Measurements from ENCODE around the gene MINDY4B.
"Not testable (repeated sequence)": the region's sequence is repeated elsewhere in the genome, so short reads cannot be mapped to it uniquely, and the experiment has no call there.

Gene MINDY4B

DNA sequence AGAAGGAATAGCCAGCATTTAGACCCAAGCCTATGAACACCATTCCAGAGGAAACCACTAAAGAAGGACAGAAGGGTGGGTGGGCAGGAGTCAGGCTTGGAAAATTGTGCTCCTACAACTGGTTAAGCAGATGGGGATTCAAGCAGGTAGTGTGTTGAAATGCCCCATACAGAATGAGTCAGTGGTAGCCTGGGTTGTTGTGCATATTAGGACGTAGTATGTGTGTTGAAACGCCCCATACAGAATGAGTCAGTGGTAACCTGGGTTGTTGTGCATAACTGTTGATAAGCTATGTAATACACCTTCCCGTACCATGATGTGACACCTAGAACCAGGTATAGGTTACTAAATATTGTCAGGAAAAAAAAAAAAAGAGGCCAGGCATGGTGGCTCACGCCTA is 34.0 kb downstream of the MINDY4B start:
- ChIA-PET CTCF (no interaction called here), POLR2A (ENCODE audit: low non-redundant PET) (interaction anchor here (0.5 kb wide), 1 partner anchor 1434 kb away, joined by 3 read pairs; no protein-coding TSS in a partner anchor)
- TF ChIP-seq, protein P1, sequence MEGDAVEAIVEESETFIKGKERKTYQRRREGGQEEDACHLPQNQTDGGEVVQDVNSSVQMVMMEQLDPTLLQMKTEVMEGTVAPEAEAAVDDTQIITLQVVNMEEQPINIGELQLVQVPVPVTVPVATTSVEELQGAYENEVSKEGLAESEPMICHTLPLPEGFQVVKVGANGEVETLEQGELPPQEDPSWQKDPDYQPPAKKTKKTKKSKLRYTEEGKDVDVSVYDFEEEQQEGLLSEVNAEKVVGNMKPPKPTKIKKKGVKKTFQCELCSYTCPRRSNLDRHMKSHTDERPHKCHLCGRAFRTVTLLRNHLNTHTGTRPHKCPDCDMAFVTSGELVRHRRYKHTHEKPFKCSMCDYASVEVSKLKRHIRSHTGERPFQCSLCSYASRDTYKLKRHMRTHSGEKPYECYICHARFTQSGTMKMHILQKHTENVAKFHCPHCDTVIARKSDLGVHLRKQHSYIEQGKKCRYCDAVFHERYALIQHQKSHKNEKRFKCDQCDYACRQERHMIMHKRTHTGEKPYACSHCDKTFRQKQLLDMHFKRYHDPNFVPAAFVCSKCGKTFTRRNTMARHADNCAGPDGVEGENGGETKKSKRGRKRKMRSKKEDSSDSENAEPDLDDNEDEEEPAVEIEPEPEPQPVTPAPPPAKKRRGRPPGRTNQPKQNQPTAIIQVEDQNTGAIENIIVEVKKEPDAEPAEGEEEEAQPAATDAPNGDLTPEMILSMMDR (conservative IDR thresholded peaks at IDR 0.05; ENCODE audit: low read depth), result no peak
- peak; percentile 81 for DNase-seq (ENCODE audit: low spot score)
- no peak overlapping the region for H3K27ac ChIP-seq

DNA sequence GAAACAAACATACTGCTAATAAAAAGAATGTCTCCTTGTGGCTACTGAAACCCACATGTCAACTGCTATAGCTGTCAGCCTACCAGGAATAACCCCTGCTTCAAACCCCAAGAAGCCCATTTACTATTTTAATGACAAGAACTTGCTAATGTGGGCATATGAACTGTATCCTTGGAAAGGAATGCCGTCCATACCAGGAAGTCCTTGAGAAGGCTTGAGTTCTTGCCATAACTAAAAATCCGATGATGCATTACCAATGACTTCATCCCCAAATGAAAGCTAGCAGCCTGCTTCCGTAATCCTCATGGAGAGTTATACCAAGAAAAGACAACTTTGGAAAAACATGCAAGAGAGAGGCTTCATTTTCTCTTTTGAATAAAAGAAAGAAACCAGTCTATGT is 34.8 kb downstream of the MINDY4B start:
- no peak overlapping the region for H3K27ac ChIP-seq
- ChIA-PET CTCF (no interaction called here), POLR2A (ENCODE audit: low non-redundant PET) (no interaction called here)
- TF ChIP-seq, protein P1 (conservative IDR thresholded peaks at IDR 0.05; ENCODE audit: low read depth), result no peak
- no peak for DNase-seq (ENCODE audit: low spot score)

DNA sequence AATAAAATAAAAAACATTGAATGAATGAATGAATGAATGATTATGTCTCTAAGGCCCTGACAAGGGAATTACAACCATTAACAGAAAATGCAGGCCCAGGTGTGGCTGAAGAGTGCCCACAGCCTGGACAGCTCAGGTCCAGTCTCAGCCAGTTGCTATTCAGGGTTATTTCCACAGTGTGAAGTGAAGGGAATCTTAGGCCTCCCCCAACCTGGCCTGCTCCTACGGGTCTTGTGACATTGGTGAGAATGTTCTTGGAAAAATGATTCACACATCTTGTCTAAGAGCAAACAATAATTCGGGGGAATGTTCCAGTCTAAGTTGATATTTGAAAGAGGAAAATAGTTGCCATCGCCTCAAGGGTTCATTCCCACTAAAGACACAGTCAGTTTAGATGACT is 37.0 kb downstream of the MINDY4B start:
- no peak overlapping the region for H3K27ac ChIP-seq
- CTCF ChIA-PET, result interaction anchor here (0.7 kb wide), 1 partner anchor 161 kb away, joined by 6 read pairs; no protein-coding TSS in a partner anchor
- DNase-seq (ENCODE audit: low spot score), result no peak
- POLR2A ChIA-PET (ENCODE audit: low non-redundant PET), result no interaction called here
- TF ChIP-seq, protein P1 (conservative IDR thresholded peaks at IDR 0.05; ENCODE audit: low read depth), result no peak

DNA sequence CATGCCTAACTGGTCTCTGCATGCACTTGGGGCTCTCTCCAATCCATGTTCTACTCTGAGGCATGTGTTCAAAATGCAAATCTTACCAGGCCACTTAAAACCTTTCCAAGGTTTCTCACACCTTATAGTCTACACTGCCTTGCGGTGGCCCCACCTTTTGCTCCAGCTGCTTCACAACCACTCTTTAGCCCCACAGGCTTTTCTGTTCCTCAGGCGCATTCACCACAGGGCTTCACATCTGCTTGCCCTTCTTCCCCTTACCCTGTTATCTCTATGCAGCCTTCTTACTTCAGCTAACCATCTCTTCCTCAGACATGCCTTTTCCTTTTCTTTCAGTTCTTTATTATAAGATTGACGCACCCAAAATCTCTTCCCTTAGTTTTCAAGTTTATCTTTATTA is 37.8 kb downstream of the MINDY4B start:
- TF ChIP-seq, protein P1 (conservative IDR thresholded peaks at IDR 0.05; ENCODE audit: low read depth), result no peak
- DNase-seq (ENCODE audit: low spot score), result no peak
- POLR2A ChIA-PET (ENCODE audit: low non-redundant PET), result no interaction called here
- CTCF ChIA-PET, result interaction anchor here (0.7 kb wide), 1 partner anchor 160 kb away, joined by 6 read pairs; no protein-coding TSS in a partner anchor
- no peak overlapping the region for H3K27ac ChIP-seq

DNA sequence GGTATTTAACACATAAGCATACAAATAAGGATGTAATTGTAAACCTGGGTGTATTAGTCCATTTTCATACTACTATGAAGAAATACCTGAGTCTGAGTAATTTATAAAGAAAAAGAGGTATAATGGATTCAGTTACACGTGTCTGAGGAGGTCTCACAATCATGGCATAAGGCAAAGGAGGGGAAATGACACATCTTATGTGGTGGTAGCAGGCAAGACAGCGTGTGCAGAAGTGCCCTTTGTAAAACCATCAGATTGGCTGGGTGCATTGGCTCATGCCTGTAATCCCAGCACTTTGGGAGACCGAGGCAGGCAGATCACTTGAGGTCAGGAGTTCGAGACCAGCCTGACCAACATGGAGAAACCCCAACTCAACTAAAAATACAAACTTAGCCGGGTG is 41.3 kb downstream of the MINDY4B start:
- CTCF ChIA-PET, result interaction anchor here (1.0 to 1.3 kb wide), 2 partner anchors 99 to 142 kb away, joined by 3 to 6 read pairs; no protein-coding TSS in a partner anchor
- POLR2A ChIA-PET (ENCODE audit: low non-redundant PET); DNase-seq (ENCODE audit: low spot score); H3K27ac ChIP-seq: not testable (repeated sequence)

DNA sequence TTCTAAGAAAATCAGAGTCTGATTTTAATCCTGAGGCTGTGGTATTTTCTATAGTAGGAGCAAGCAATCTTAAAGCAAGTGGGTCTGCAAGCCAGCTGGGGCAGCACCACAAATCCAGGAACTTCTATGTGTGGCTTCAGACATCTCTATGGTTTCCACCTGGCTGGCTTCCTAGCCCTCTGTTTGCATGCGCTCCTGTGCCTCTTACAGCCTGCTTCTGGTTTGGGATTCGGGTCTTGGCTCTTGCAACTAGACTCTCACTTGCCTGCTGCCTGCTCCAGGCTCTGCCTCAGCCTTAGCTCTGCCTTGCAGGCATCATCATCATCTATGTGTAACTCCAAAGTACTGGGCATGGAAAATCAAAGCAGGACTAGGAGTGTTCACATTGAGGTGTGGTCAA is 43.4 kb downstream of the MINDY4B start:
- H3K27ac ChIP-seq, result no peak overlapping the region
- CTCF ChIA-PET, result interaction anchor here (0.6 kb wide), 1 partner anchor 136 kb away, joined by 3 read pairs; no protein-coding TSS in a partner anchor
- no peak for DNase-seq (ENCODE audit: low spot score)
- TF ChIP-seq, protein P1 (conservative IDR thresholded peaks at IDR 0.05; ENCODE audit: low read depth), result no peak
- POLR2A ChIA-PET (ENCODE audit: low non-redundant PET), result no interaction called here

DNA sequence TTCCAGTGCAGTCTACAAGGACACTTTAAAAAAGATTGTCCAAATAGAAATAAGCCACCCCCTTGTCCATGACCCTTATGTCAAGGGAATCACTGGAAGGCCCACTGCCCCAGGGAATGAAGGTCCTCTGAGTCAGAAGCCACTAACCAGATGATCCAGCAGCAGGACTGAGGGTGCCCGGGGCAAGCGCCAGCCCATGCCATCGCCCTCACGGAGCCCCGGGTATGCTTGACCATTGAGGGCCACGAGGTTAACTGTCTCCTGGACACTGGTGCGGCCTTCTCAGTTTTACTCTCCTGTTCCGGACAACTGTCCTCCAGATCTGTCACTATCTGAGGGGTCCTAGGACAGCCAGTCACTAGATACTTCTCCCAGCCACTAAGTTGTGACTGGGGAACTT is 47.3 kb downstream of the MINDY4B start:
- CTCF ChIA-PET; DNase-seq (ENCODE audit: low spot score); H3K27ac ChIP-seq; POLR2A ChIA-PET (ENCODE audit: low non-redundant PET): not testable (repeated sequence)

DNA sequence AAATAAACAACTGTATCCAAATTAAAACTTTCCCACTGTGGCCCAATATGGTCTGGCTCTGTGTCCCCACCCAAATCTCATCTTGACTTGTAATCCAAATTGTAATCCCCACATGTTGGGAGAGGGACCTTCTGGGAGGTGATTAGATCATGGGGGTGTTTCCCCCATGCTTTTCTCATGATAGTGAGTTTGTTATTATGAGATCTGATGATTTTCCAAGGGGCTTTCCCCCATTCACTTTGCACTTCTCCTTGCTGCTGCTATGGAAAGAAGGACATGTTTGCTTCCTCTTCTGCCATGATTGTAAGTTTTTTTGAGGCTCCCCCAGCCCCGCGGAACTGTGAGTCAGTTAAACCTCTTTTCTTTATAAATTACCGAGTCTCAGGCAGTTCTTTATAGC is 55.0 kb downstream of the MINDY4B start:
- H3K27ac ChIP-seq, result no peak overlapping the region
- ChIA-PET CTCF (no interaction called here), POLR2A (ENCODE audit: low non-redundant PET) (no interaction called here)
- TF ChIP-seq, protein P1 (conservative IDR thresholded peaks at IDR 0.05; ENCODE audit: low read depth), result no peak
- no peak for DNase-seq (ENCODE audit: low spot score)

All from RWPE1 (cell line).